H9 (cell line): ENCODE data around the gene RABGAP1. TPM values are rescaled to one million over a fixed set of nuclear protein-coding genes. Genes with fewer than 3 reads are reported as not detected.

ENCODE experiments used
- DNase-seq: peaks from one replicate; pipeline ENCODE4 v3.0.0-alpha.2; 2017
- H2AFZ ChIP-seq: one replicate; pipeline ENCODE4 v1.6.1; 2013; ENCODE audit warnings: mild to moderate bottlenecking, low read length, control low read depth, moderate library complexity
- H2AK5ac ChIP-seq: 2 replicates; pipeline ENCODE4 v1.6.1; 2013; ENCODE audit warnings: low read length, control low read depth, mixed read lengths; ENCODE audit not compliant: insufficient read length
- H2BK120ac ChIP-seq: one replicate; pipeline ENCODE4 v1.6.1; 2013; ENCODE audit warnings: low read depth, mild to moderate bottlenecking, low read length, control low read depth, inconsistent platforms; ENCODE audit not compliant: poor library complexity, severe bottlenecking
- H2BK12ac ChIP-seq: 2 replicates; pipeline ENCODE4 v1.6.1; 2013; ENCODE audit warnings: low read length, control low read depth, mixed read lengths, low read depth; ENCODE audit not compliant: insufficient read length
- H2BK15ac ChIP-seq: 2 replicates; pipeline ENCODE4 v1.6.1; 2013; ENCODE audit warnings: low read depth, low read length, control low read depth
- H2BK20ac ChIP-seq: one replicate; pipeline ENCODE4 v1.6.1; 2013; ENCODE audit warnings: low read depth, mild to moderate bottlenecking, low read length, control low read depth, inconsistent platforms; ENCODE audit not compliant: poor library complexity, severe bottlenecking
- H2BK5ac ChIP-seq: 2 replicates; pipeline ENCODE4 v1.6.1; 2013; ENCODE audit warnings: low read length, control low read depth, mixed read lengths; ENCODE audit not compliant: insufficient read length
- H3K14ac ChIP-seq: 2 replicates; pipeline ENCODE4 v1.6.1; 2013; ENCODE audit warnings: low read length, control low read depth; ENCODE audit not compliant: insufficient read depth
- H3K18ac ChIP-seq: 2 replicates; pipeline ENCODE4 v1.6.1; 2013; ENCODE audit warnings: low read depth, mild to moderate bottlenecking, mixed read lengths, low read length, control low read depth; ENCODE audit not compliant: insufficient read length
- H3K23ac ChIP-seq: 2 replicates; pipeline ENCODE4 v1.6.1; 2013; ENCODE audit warnings: low read length, control low read depth, mixed read lengths, low read depth; ENCODE audit not compliant: insufficient read length
- H3K23me2 ChIP-seq: 2 replicates; pipeline ENCODE4 v1.6.1; 2013; ENCODE audit warnings: low read depth, mild to moderate bottlenecking, mixed read lengths, low read length, control low read depth; ENCODE audit not compliant: insufficient read length, poor library complexity, severe bottlenecking
- H3K27ac ChIP-seq: 2 replicates; pipeline ENCODE4 v1.5.1; 2013; ENCODE audit warnings: low read length, control low read depth, mixed read lengths, low read depth; ENCODE audit not compliant: insufficient read length
- H3K27me3 ChIP-seq: 2 replicates; pipeline ENCODE4 v1.6.1; 2013; ENCODE audit warnings: low read length, control low read depth, inconsistent platforms; ENCODE audit not compliant: insufficient read depth
- H3K4ac ChIP-seq: 2 replicates; pipeline ENCODE4 v1.6.1; 2013; ENCODE audit warnings: low read depth, mild to moderate bottlenecking, control low read depth, inconsistent platforms, low read length, moderate library complexity
- H3K4me1 ChIP-seq: 2 replicates; pipeline ENCODE4 v1.6.1; 2013; ENCODE audit warnings: low read length, control low read depth, inconsistent platforms; ENCODE audit not compliant: insufficient read depth
- H3K4me2 ChIP-seq: 2 replicates; pipeline ENCODE4 v1.6.1; 2013; ENCODE audit warnings: low read length, control low read depth, mixed read lengths; ENCODE audit not compliant: insufficient read length, insufficient read depth
- H3K56ac ChIP-seq: 2 replicates; pipeline ENCODE4 v1.6.1; 2013; ENCODE audit warnings: low read depth, mild to moderate bottlenecking, mixed read lengths, low read length, control low read depth; ENCODE audit not compliant: insufficient read length
- H3K79me1 ChIP-seq: 2 replicates; pipeline ENCODE4 v1.6.1; 2013; ENCODE audit warnings: low read depth, mild to moderate bottlenecking, moderate library complexity, low read length, control low read depth, inconsistent platforms; ENCODE audit not compliant: insufficient read depth, poor library complexity, severe bottlenecking
- H3K79me2 ChIP-seq: 2 replicates; pipeline ENCODE4 v1.6.1; 2013; ENCODE audit warnings: low read length, control low read depth, inconsistent platforms; ENCODE audit not compliant: insufficient read depth
- H3K9ac ChIP-seq: 2 replicates; pipeline ENCODE4 v1.6.1; 2013; ENCODE audit warnings: low read length, control low read depth, mixed read lengths; ENCODE audit not compliant: insufficient read length; ENCODE audit errors: extremely low read depth
- H3K9me3 ChIP-seq: one replicate; pipeline ENCODE4 v1.6.1; 2013; ENCODE audit warnings: low read depth, low read length, inconsistent platforms; ENCODE audit not compliant: control insufficient read depth
- H3T11ph ChIP-seq: one replicate; pipeline ENCODE4 v1.6.1; 2013; ENCODE audit warnings: mild to moderate bottlenecking, low read length, control low read depth, inconsistent platforms
- H4K20me1 ChIP-seq: one replicate; pipeline ENCODE4 v1.6.1; 2013; ENCODE audit not compliant: control insufficient read depth, insufficient read length, insufficient read depth
- H4K5ac ChIP-seq: 2 replicates; pipeline ENCODE4 v1.6.1; 2013; ENCODE audit warnings: low read depth, mild to moderate bottlenecking, mixed read lengths, low read length, control low read depth; ENCODE audit not compliant: insufficient read length
- H4K8ac ChIP-seq: replicated peaks from 2 replicates; pipeline ENCODE4 v1.6.1; 2013; ENCODE audit warnings: low read length, control low read depth, mixed read lengths, low read depth; ENCODE audit not compliant: insufficient read length
- H4K91ac ChIP-seq: 2 replicates; pipeline ENCODE4 v1.6.1; 2013; ENCODE audit warnings: low read depth, mild to moderate bottlenecking, moderate library complexity, mixed read lengths, low read length, control low read depth; ENCODE audit not compliant: insufficient read length
- H3K27ac Mint-ChIP-seq, 3 experiments: 2 replicates in 2 of 3; 3 replicates in 1 of 3; pipeline ENCODE4 v1.8.0; 2020 to 2021; ENCODE audit warnings: mixed read lengths in 3 of 3, mild to moderate bottlenecking in 1 of 3, moderate library complexity in 1 of 3
- H3K27me3 Mint-ChIP-seq: 2 replicates; pipeline ENCODE4 v1.8.0; 2021; ENCODE audit warnings: low read depth, mild to moderate bottlenecking, moderate library complexity, mixed read lengths
- H3K36me3 Mint-ChIP-seq, 3 experiments: 2 replicates in 2 of 3; 3 replicates in 1 of 3; pipeline ENCODE4 v1.8.0; 2020 to 2021; ENCODE audit warnings: low read depth in 3 of 3, mixed read lengths in 3 of 3; ENCODE audit not compliant: insufficient read depth in 1 of 3
- H3K4me1 Mint-ChIP-seq, 2 experiments: 2 replicates each; pipeline ENCODE4 v1.8.0; 2020; ENCODE audit warnings: mixed read lengths in 2 of 2
- H3K4me3 Mint-ChIP-seq, 2 experiments: 2 replicates in 1 of 2; 3 replicates in 1 of 2; pipeline ENCODE4 v1.8.0; 2020 to 2021; ENCODE audit warnings: mild to moderate bottlenecking in 2 of 2, mixed read lengths in 2 of 2, moderate library complexity in 1 of 2
- H3K9me3 Mint-ChIP-seq, 2 experiments: 2 replicates in 1 of 2; 3 replicates in 1 of 2; pipeline ENCODE4 v1.8.0; 2020; ENCODE audit warnings: mild to moderate bottlenecking in 2 of 2, mixed read lengths in 2 of 2, moderate library complexity in 1 of 2
- CTCF ChIP-seq: fragments of 200-600 bp; sonication (generic); conservative IDR thresholded peaks from 3 replicates; pipeline ENCODE4 v1.8.0; 2021; ENCODE audit warnings: antibody characterized with exemption, mild to moderate bottlenecking
- WGBS: extraction: QIAGEN DNeasy Blood & Tissue Kit; methylation state at CpG from one replicate; pipeline ENCODE4 v1.1.7; 2013; ENCODE audit warnings: missing lambda C conversion rate, low lambda C conversion rate, mixed read lengths; ENCODE audit not compliant: insufficient read length; ENCODE audit errors: extremely low coverage; 5-methylcytosine and 5-hydroxymethylcytosine counted together
- total RNA-seq: library from RNA; stranded (reverse); gene quantifications from 2 replicates; pipeline ENCODE4 v1.2.1, GENCODE V29; 2021

The RABGAP1 gene
- total RNA-seq, 1 experiment from 2014 or later = 31.6 TPM

- no peak overlapping the region for H2BK15ac ChIP-seq
- no peak overlapping the region for H3K18ac ChIP-seq
- H3K56ac ChIP-seq = no peak overlapping the region
- H2BK5ac ChIP-seq = no peak overlapping the region
- H3T11ph ChIP-seq = no peak overlapping the region
- no peak overlapping the region for H2BK20ac ChIP-seq
- H3K79me2 ChIP-seq = no peaks in the 10 kb centered on the region
- no peak for TF ChIP-seq CTCF
- no peak overlapping the region for H3K4me2 ChIP-seq
- no peak overlapping the region for H3K14ac ChIP-seq
- no CpG with 5 or more reads among the region's 5 CpGs for WGBS
- H3K27ac ChIP-seq = no peak overlapping the region
- no peak overlapping the region for H2AFZ ChIP-seq
- no peaks in the 10 kb centered on the region for H3K9me3 ChIP-seq
- no peak overlapping the region for H3K4me3 Mint-ChIP-seq
- H4K20me1 ChIP-seq = no peaks in the 10 kb centered on the region
- H4K8ac ChIP-seq = no peak overlapping the region
- no peak overlapping the region for H3K4ac ChIP-seq
- no peak overlapping the region for H4K91ac ChIP-seq
- H2AK5ac ChIP-seq = no peak overlapping the region
- H3K27me3 ChIP-seq = no peaks in the 10 kb centered on the region
- H2BK12ac ChIP-seq = no peak overlapping the region
- H3K4me1 Mint-ChIP-seq = no peaks in the 10 kb centered on the region
- H2BK120ac ChIP-seq = no peak overlapping the region
- no peak overlapping the region for H3K9ac ChIP-seq
- H3K27ac Mint-ChIP-seq = no peak overlapping the region
- no peak overlapping the region for H4K5ac ChIP-seq
- H3K23me2 ChIP-seq = no peaks in the 10 kb centered on the region
- H3K9me3 Mint-ChIP-seq = no peaks in the 10 kb centered on the region
- DNase-seq = no peak
- H3K36me3 Mint-ChIP-seq = peaks cover 16 to 40% (median 24%) of the 10 kb centered on the region in 3 experiments; a peak in 6 of 7 replicates
- H3K4me1 ChIP-seq = no peaks in the 10 kb centered on the region
- no peak overlapping the region for H3K23ac ChIP-seq
- H3K27me3 Mint-ChIP-seq = no peaks in the 10 kb centered on the region
- no peaks in the 10 kb centered on the region for H3K79me1 ChIP-seq
These were observed 66.4 kb downstream of the RABGAP1 start for GRCh38 chr9:123007269-123007668.
